IPS DF 4.7 (cell line): Measurements from ENCODE around the gene SHC2.
"Not testable (repeated sequence)": the region's sequence is repeated elsewhere in the genome, so short reads cannot be mapped to it uniquely, and the experiment has no call there.

Experiments used
- DNase-seq: peaks from one replicate; pipeline ENCODE4 v3.0.0-alpha.2; 2013; ENCODE audit warnings: low spot score; ENCODE audit errors: extremely low read depth

Gene SHC2

DNA sequence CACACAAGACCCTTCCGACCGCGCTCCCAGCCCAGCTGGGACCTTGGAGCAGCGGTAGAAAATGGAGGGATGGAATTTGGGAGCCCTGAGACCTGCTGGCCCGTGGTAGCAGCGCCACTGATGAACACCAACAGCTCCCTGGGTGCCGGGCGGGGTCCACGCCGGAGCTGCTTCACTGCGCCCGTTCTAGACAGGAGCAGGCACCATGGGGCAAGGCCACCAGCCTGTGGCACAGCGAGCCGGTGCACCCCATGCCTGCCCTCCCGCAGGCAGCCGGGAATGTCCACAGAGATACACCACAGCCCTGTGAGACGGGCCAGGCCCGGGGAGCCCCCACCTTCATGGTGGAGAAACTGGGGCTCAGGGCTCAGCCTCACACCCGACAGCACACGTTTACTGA is 9.9 kb upstream of the SHC2 start:
- DNase-seq: no peak

DNA sequence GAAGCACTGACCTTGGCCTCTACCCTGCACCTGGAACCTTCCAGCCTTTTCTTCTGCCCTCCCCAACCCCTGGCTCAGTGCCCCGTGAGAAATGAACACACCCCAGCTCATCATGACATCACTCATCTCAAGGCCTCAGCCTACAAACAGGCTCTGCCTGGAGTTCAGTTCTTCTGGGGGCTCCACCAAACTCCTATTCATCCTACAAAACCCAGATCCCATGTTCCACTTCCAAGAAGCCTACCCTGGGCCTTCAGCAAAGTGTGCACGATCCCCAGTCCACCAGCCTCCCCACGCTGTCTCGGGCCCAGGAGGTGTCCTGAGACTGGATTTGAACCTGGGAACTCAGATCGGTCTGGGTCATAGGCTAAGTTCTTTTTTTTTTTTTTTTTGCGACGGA is 9.0 kb upstream of the SHC2 start:
- no peak for DNase-seq

DNA sequence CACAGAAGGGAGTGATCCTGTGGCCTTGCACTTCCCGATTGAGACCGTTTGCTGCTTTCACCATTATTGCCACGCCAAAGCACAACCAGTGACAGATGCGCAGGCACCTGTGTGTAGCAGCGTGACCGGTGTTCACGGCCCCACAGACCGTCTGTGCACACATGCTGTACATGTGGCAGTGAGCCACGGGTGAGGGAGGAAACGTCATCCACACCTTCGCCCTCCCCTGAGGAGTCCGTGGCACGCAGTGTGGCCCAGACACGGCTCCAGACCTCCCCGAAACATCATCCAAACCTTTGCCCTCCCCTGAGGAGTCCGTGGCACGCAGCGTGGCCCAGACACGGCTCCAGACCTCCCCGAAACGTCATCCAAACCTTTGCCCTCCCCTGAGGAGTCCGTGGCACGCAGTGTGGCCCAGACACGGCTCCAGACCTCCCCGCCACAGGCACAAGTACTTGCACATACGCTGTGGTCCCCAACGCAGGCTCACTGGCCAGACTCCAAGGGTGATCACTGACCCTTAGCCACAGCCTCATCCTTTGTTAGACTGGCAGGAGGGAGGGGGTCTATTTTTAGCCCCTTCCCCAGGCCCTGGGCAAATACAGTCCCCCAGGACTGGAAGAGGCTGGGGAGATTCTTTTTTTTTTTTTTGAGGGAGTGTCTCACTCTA is 7.9 kb upstream of the SHC2 start:
- no peak for DNase-seq

DNA sequence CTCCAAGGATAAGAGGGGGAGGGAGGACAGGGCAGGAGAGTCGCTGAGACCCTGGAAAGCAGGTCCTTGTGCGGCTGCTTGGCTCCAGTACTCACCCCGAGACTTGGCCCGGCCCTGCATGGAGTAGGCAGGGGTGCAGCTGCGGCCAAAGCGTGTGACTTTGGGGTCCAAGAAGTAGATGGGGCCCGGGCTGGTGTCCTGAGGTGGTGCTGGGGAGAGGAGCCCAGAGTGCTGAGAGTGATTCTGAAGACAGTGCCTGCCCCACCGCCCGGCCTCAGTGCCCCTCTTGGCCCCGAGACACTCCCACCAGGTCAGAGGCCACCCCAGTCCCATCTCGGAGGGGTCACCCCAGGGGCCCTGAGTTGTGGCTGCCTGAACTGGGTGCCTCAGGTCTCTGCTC is 6.7 kb upstream of the SHC2 start:
- DNase-seq: no peak

DNA sequence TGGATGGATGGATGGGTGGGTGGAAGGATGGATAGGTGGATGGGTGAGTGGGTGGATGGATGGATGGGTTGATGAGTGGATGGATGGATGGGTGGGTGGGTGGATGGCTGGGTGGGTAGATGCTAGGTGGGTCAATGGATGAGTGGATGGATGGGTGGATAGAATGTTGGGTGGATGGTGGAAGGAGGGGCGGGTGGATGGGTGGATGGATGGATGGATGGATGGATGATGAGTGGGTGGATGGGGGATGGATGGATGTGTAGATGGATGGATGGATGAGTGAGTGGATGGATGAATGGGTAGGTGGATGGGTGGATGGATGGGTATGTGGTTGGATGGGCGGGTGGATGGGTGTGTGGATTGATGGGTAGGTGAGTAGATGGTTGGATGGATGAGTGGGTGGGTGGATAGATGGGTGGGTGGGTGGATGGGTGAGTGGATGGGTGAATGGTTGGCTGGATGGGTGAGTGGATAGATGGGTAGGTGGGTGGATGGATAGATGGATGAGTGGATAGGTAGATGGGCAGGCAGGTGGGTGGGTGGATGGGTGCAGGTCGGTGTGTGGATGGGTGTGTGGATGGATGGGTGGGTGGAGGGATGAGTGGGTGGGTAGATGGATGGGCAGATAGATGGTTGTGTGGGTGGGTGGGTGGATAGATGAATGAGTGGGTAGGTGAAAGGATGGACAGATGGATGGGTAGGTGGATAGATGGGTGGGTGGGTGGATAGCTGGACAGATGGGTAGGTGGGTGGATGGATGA is 4.4 kb upstream of the SHC2 start:
- DNase-seq: no peak

DNA sequence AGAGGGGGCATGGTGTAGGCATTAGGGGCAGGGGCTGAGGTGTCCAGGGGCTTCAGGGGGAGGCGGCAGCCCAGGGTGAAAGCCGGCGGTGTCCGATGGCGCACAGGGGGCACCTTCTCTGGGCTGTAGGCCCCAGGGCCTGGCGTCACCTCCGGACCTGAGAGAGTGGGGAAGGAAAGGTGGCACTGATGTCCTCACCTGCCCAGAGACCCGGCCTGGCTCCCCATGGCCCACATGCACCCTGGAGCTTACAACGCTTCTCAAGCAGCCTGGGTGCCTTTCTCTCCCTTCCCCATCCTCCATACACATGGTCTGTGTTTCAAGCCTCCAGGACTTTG is 3.3 kb upstream of the SHC2 start:
- no peak for DNase-seq

DNA sequence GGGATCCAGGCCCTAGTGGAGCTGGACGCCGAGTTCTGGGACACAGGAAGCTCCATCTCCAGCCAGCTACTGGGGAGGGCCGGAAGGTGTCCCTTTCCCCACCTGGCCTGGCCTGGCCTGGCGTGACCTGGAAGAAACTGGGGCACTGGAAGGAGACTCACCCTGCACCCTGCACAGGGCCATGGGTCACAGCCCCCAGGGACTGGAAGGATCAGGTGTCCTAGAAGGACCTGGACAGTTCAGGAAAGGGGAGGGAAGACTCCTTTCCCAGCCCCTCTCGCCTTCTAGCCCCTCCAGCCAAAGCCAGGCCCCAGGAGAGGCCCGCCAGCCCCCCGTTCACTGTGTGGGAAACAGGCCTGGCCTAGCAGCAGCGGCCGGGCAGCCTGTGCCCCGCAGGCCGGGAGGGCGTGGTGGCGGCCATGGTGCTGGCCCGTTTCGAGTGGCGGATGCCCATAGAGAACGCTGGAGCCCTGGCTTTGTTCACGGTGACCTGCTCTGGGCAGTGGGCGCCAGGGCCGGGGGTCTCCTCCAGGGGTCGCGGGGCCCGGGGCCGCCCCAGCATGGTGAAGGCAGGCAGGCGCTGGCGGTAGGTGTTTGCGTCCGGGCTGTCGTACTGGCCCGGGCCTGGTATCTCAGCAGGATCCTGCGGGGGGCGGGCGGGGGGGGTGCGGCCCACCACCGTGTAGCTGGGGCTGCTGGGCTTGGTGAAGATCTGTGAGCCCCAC is 2.8 kb upstream of the SHC2 start:
- DNase-seq: no peak

DNA sequence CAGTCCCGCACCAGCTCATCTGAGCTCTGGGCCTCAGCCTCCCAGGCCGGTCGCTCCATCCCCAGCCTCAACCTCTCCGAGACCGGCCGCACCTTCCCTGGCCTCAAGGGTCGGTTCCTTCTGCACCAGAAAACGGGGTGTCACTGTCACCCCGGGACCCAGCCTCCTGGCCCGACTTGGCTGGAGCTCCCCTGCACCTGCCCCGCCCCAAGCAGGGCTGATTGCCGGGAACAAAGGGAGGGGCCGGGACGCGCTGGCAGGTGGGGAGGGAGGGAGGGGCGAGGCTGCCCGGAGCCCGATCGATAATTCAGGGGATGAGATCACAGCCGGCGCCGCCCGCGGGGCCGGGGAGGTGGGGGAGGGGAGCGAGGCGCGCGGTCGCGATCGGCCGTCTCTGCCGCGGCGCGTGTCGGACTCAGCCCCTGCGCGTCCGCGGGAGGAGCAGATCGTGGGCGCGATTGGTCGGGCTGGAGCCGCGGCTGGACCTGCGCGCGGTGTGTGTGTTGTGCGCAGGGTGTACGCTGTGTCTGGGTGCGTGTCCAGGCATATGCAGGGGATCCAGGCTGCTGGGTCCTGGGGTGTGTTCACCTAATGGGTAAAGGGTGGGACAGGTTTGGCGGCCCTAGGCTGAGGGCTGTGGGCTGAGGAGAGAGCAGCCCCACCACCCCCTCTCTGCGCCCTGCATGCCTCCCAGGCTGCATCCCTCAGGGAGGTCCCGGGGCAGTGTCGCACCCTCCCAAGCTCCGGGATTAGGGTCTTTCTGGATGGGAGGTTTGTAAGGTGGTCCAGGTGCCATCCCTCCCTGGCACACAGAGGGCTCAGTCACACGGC is 1.1 kb upstream of the SHC2 start:
- DNase-seq: no peak

DNA sequence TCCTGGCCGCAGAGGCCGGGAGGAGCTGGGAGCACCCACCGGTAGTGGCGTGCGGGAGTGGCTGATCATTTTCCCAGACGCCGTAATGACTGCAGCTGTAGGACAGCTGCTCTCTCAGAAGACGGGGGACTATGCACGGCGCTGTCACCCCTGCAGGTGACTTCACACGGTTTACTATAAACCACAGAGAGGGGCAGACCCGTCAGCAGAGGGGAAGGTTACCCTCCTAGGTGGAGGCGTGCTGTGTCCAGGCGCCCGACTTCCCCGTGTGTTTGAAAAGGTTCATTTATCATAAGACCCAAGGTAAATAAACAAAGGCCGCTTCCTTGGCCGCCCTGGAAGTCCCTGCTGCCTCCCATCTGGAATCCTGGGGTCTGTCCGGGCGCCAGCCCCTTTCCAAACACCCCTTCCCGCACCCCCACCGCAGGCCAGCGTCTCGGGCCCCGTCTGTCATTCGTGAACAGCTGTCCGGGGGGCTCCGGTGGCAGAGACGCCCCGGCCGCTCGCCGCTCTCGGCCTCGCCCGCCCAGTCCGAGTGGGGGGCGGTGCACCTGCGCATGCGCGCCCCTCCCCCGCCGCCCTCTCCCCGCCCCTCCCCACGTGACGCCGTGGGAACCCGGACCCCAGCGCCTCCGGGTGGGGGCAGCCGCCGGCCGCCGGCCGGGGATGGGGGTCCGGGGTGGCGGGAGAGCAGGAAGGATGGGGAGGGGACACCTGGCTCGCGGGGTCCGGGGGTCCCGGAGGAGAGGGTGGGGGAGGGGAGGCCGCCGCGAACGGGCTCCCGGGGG is 915 bp downstream of the SHC2 start:
- DNase-seq: no peak

DNA sequence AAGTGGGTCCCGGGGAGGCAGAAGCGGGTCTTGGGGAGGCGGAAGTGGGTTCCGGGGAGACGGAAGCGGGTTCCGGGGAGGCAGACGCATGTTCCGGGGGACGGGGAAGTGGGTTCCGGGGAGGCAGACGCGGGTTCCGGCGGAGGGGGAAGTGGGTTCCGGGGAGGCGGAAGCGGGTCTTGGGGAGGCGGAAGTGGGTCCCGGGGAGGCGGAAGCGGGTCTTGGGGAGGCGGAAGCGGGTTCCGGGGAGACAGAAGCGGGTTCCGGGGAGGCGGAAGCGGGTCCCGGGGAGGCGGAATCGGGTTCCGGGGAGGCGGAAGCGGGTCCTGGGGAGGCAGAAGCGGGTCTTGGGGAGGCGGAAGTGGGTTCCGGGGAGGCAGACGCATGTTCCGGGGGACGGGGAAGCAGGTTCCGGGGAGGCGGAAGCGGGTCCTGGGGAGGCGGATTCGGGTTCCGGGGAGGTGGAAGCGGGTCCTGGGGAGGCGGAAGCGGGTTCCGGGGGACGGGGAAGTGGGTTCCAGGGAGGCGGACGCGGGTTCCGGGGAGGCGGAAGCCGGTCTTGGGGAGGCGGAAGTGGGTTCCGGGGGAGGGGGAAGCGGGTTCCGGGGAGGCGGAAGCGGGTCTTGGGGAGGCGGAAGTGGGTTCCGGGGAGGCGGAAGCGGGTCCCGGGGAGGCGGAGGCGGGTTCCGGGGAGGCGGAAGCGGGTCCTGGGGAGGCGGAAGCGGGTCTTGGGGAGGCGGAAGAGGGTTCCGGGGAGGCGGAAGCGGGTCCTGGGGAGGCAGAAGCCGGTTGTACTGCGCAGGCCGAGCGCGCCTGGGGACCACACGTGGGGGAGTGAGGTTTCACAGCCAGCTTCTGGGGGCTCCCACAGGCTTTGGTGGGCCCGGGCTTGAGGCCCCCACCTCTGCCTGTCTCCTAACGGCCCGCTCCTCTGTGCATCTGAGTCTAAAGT is 2.5 kb downstream of the SHC2 start:
- no peak for DNase-seq

DNA sequence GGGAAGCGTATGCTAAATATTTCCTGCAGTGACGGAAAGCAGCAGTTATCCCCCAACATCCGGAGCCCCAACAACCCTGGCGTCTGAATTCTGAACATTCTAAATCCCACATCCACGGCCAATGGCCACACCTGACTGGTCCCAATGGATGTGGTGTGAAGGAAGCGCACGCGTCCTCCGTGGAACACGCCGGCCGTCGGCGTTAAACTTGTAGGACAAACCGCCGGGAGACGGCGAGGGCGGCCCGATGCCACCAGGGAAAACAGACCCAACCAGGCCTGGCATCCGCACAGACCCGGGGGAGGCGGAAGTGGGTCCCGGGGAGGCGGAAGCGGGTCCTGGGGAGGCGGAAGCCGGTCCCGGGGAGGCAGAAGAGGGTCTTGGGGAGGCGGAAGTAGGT is 3.2 kb downstream of the SHC2 start:
- DNase-seq: no peak

DNA sequence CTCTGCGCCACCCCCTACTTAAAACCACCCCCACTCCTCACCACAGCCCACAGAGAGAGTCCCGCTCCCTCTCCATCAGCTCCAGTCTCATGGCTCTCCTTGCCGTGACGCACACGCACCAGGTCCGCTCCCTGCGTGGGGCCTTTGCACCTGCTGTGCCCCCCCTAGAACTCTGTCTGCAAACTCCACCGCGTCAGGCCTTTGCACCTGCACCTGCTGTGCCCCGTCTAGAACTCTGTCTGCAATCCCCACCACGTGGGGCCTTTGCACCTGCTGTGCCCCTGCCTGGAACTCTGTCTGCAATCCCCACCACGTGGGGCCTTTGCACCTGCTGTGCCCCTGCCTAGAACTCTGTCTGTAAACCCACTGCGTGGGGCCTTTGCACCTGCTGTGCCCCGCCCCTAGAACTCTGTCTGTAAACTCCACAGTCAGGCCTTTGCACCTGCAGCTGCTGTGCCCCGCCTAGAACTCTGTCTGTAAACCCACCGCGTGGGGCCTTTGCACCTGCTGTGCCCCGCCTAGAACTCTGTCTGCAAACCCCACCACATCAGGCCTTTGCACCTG is 4.2 kb downstream of the SHC2 start:
- DNase-seq: no peak

DNA sequence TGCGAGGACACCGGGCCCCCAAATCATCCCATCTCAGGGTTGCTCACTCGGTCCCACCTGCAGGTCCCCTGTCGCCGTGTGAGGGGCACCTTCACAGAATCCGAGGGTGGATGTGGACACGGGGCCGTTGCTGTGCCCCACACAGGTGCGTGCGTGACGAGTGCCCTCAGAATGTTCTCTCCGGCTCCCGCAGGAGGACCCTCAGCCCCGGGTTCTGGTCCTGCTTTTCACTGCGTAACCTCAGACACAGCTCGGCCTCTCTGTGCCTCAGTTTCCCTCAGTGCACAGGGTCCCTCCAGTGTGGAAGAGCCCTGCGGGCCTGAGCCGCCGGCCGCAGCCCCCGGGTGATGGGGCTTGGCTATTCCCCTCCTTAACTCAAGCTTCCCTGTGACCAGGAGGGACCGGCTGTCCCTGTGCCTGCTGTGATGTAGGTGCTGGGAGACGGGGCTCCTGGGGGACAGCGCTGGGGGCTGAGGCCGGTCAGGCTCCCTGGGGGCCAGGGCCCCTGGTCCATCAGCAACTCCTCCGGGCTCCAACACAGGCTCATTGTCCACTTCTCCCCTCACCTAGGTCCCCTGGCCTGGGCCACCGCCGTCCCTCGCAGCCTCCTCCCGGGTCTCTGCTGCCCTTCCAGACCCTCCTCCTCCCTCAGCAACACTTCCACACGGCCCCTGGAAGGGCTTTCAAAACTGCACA is 4.8 kb downstream of the SHC2 start:
- no peak for DNase-seq

DNA sequence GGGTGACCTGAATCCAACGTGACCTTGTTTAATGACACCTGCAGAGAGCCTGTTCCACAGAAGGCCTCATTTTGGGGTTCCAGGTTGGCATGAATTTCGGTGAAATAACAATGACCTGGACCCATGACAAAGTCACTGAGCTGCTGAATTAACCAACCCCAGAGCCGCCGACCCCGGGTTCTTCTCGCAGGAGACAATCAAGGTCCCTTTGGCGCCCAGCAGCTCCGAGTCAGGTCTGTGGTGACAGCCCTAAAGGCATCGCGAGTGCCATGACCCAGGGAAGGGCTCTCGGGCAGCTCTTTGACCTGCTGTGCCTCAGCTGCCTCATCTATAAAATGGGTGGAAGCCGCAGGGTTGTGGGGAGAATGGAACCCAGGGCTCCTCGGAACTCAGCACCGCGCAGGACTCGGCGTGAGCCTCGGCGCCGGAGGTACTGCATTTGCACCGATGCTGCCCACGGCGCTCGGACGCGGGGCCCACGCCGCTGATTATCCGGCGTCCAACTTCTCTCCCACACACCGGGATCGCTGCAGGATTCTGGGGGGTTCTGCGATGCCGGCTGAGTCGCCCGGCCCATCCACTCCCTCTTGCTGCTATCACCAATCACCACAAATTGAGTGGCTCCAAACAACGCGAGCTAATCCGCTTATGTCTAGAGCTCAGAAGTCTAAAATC is 5.7 kb downstream of the SHC2 start:
- no peak for DNase-seq

DNA sequence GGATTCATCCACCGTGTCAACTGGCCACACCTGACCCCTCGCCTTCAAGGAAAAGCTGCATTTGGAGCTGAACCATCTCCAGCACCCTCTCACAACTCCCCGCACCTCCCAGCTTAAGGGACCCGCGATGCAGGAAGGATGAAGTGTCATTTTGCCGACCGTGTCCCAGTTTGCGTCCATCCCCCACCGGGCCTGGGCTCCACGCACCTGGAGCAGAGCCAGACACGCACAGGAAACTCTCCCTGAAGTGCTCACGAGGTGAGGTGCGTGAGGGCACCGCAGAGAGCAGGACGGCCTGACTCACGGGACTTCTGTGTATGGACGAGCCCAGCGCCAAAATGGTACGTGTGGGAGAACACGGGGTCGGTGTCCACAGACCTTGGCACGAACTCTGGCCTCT is 7.2 kb downstream of the SHC2 start:
- no peak for DNase-seq

DNA sequence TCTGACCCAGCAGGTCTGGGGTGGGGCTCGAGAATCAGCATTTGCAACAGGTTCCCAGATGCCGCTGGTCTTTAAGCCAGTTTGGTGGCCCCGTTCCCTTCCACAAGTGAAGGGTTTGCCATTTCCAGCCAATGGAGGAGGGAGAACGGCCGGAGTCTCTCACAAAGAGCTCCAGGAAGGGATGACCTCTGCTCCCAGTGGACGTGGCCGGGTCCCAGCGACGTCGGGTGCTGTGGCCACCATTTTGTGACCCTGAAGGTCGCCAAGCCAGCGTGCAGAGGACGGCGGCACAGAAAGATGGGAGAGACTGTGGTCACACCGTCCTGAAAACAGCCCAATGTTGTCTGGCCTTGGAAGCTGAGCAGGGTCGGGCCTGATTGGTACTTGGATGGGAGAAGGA is 8.0 kb downstream of the SHC2 start:
- no peak for DNase-seq

DNA sequence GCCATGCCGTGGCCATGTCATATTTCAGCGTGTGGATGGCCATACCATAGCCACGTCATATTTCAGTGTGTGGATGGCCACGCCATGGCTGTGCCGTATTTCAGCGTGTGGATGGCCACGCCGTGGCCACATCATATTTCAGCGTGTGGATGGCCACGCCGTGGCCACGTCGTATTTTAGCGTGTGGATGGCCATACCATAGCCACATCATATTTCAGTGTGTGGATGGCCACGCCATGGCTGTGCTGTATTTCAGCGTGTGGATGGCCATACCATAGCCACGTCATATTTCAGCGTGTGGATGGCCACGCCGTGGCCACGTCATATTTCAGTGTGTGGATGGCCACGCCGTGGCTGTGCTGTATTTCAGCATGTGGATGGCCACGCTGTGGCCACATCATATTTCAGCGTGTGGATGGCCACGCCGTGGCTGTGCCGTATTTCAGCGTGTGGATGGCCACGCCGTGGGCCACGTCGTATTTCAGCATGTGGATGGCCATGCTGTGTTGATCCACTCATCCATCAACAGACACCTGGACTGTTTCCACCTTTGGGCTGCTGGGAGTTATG is 9.8 kb downstream of the SHC2 start:
- not testable (repeated sequence) for DNase-seq

DNA sequence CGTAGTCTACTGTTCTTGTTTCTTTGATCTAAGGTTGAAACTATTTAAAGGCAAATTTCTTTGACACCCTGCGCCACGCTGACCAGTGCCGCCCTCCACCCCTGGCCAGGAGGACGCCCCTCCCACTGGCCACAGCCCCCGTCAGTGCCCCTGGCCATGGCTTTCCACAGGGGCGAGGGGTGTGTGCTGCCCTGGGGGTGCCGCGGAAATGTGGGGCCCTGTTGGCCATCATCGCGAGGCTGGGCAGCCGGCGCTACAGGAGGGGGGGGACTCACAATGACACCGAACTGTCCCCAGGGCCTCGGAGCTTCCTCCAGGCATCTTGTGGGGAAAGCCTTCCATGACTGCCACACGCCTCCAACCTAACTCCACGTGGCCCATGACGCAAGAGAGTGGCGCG is 10.9 kb downstream of the SHC2 start:
- DNase-seq: no peak
